ENCODE measurements around the gene BUD23. TPM values are rescaled to one million over a fixed set of nuclear protein-coding genes. Genes with fewer than 3 reads are reported as not detected.

BUD23 gene
- total and polyA plus RNA-seq, 3 donors from 2014 or later = 231 to 252 (median 241) TPM

DNA sequence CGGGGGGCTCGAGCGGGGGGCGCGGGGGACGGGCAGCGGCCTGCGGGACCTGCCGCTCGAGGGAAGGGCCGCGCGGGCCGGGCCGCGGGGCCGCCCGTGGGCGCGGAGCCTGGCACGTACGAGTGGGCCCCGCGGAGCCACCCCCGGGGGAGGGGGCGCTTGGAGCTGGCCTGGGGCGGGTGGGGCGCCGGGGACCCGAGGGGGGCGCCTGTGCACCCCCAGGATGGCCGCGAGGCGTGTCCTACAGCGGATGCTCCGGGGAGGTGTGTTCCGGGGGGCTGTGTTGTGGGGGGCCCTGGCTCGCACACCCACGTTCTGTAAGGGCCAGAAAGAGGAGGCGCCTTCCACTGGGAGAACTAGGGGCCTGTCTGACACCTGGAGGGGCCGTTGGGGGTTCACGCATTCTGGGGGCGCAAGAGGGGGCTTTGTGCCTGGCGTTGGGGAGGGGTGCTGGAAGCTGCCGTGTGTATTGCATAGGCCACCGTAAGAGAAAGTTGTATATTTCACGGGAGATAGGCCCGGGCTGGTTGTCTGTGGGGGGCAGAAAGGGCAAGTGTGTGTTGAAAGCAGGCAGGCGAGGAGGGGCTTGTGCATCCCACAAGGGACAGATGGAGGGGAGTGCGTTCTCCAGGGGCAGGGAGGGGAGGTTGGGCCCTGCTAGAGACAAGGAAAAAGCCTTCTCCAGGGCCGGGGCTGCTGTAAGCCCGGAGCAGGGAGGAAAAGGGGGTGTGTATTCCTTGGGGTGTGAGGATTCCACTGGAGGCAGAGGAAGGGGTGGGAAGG lies 15.1 kb upstream of the BUD23 start:
- peak overlapping the region; percentile 70 to 72 for H3K4me3 ChIP-seq
- no peaks in the 10 kb centered on the region for H3K36me3 ChIP-seq (ENCODE audit: low read depth, missing control alignments)
- peaks cover 6% of the 10 kb centered on the region for H3K4me1 ChIP-seq
- intact Hi-C loops (cut with DNase I; ENCODE audit: low total_unique reads) = no loop called here
- TF ChIP-seq CTCF (IDR thresholded peaks at IDR 0.05) = no peak
- TF ChIP-seq POLR2A (IDR thresholded peaks at IDR 0.05) = no peak
- H3K9me3 ChIP-seq = no peaks in the 10 kb centered on the region
- 0 to 2% methylated on average over 14 to 25 of the region's 52 CpGs for WGBS, 2 donors
- H3K27ac ChIP-seq = peak overlapping the region in 1 of 2 donors; percentile 53
- H3K27me3 ChIP-seq = no peaks in the 10 kb centered on the region
- no peak for DNase-seq

DNA sequence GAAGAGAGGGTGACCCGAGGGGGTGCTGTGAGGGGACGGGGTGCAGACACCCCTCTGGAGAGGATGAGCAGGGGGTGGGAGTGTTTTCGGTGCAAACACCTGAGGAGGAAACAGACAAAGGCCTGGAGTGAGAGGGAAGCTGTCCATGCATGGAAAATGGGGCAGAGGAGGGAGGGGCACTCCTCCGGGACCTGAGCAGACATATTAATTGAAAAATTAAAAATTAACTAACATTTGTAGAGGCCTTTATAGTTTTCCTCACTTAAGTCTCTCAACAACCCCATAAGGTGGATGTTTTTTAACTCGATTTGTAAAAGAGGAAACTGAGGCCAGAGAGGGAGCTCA lies 14.5 kb upstream of the BUD23 start:
- WGBS, 2 donors = 21 to 27% methylated on average over 5 of the region's 5 CpGs
- TF ChIP-seq POLR2A (IDR thresholded peaks at IDR 0.05) = no peak
- TF ChIP-seq CTCF (IDR thresholded peaks at IDR 0.05) = no peak
- peak overlapping the region in 1 of 2 donors; percentile 10 for H3K27ac ChIP-seq
- H3K9me3 ChIP-seq = no peaks in the 10 kb centered on the region
- H3K4me3 ChIP-seq = peak overlapping the region in 1 of 2 donors; percentile 70
- H3K4me1 ChIP-seq = peaks cover 12% of the 10 kb centered on the region
- no peaks in the 10 kb centered on the region for H3K27me3 ChIP-seq
- no peaks in the 10 kb centered on the region for H3K36me3 ChIP-seq (ENCODE audit: low read depth, missing control alignments)
- intact Hi-C loops (cut with DNase I; ENCODE audit: low total_unique reads) = no loop called here
- no peak for DNase-seq

DNA sequence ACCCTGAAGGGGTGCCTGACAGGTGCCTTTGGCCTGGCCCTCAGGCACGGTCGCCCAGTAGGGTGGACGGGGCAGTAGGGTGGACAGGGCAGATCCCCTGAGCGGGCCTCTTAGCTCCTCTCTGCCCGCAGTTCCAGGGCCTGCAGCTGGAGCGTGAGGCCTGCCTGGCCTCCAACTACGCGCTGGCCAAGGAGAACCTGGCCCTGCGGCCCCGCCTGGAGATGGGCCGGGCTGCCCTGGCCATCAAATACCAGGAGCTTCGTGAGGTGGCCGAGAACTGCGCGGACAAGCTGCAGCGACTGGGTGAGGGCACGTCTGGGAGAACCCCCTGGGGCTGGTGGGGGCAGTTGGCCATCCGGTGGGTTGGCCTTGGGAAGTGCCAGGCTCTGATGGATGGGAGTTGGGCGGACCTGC lies 14.1 kb upstream of the BUD23 start:
- intact Hi-C loops (cut with DNase I; ENCODE audit: low total_unique reads) = no loop called here
- no peaks in the 10 kb centered on the region for H3K36me3 ChIP-seq (ENCODE audit: low read depth, missing control alignments)
- H3K9me3 ChIP-seq = no peaks in the 10 kb centered on the region
- TF ChIP-seq POLR2A (IDR thresholded peaks at IDR 0.05) (no peak), CTCF (IDR thresholded peaks at IDR 0.05) (no peak)
- DNase-seq = no peak
- no peak overlapping the region for H3K4me3 ChIP-seq
- WGBS, 2 donors = 75 to 81% methylated on average over 9 to 18 of the region's 19 CpGs
- H3K4me1 ChIP-seq = peaks cover 12% of the 10 kb centered on the region
- no peak overlapping the region for H3K27ac ChIP-seq
- no peaks in the 10 kb centered on the region for H3K27me3 ChIP-seq

DNA sequence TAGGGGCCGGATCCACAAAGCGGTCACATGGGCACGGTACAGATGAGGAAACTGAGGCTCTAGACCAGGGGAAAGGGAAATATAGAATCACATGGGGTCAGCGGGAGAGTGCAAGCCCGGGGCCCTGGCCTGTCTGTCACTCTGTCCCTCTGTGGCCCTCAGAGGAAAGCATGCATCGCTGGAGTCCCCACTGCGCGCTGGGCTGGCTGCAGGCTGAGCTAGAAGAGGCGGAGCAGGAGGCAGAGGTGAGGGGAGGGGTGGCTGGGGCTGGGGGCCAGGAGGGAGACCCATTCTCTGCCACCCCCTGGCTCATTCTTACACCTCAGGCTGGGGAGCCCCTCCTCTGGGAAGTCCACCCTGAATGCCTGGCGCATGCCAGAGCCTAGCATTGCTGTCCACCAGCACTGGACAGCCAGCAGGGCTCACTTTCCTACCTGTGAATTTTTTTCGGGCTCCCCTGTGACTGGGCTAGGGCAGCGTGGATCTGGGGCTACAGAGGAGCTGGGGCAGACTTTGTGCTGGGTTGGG lies 13.5 kb upstream of the BUD23 start:
- 87 to 89% methylated on average over 12 of the region's 12 CpGs for WGBS, 2 donors
- Histone ChIP-seq H3K27me3 (no peaks in the 10 kb centered on the region), H3K4me3 (no peak overlapping the region), H3K36me3 (ENCODE audit: low read depth, missing control alignments) (no peaks in the 10 kb centered on the region), H3K9me3 (no peaks in the 10 kb centered on the region), H3K27ac (no peak overlapping the region), H3K4me1 (peaks cover 12% of the 10 kb centered on the region)
- TF ChIP-seq CTCF (IDR thresholded peaks at IDR 0.05) (no peak), POLR2A (IDR thresholded peaks at IDR 0.05) (no peak)
- DNase-seq = no peak
- intact Hi-C loops (cut with DNase I; ENCODE audit: low total_unique reads) = no loop called here

GRCh38 chr7:73671322-73671661 lies 12.1 kb upstream of the BUD23 start:
- 29 to 77% methylated on average over 1 to 6 of the region's 12 CpGs for WGBS, 2 donors
- Histone ChIP-seq H3K4me3 (no peak overlapping the region), H3K4me1 (peaks cover 16% of the 10 kb centered on the region), H3K9me3 (no peaks in the 10 kb centered on the region), H3K27me3 (no peaks in the 10 kb centered on the region), H3K27ac (no peak overlapping the region), H3K36me3 (ENCODE audit: low read depth, missing control alignments) (no peaks in the 10 kb centered on the region)
- intact Hi-C loops (cut with DNase I; ENCODE audit: low total_unique reads) = no loop called here
- DNase-seq = no peak
- TF ChIP-seq CTCF (IDR thresholded peaks at IDR 0.05) (no peak), POLR2A (IDR thresholded peaks at IDR 0.05) (no peak)
